ENCODE measurements around the gene LRRIQ4.

LRRIQ4 gene

DNA sequence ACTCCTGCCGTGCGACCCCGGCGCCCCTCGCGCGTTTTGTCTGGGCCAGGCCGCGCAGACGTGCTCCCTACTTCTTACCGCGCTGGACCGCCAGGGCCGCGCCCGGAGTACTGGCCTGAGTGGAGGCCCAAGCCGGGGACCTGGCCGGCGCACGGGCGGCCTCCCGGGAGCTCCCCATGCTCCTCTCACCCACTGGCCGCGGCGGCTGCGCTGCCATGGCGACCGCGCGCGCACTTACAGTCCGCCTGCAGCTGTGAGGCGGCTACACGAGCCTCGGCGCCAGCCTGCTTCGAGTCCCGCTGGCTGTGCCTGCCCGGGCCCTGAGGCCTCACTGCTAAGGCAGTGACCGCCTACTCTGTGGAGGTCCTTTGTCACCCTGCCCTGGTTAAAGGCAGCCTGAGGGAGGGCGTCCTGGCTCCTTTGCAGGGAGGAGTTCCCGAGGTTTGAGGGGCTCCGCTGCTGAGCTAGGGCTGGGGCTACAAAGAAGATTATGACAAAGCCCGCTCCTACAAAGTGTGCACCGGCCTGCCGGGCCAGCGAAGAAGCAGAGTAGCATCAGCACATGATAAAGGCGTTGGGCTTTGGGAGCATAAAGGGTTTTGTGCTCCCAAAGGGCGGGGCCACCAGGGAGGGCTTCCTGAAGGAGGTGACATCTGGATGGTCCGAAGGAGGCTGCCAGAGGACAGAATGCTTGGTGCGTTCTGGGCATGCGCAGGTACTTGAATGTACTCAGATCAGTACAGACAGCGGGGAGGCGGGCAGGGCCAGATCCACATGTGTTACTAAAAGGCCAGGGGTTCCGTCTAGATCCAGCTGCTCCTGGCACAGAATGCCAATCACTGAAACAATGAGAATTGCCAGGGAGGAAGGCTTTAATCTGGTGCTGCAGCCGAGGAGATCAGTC, at the start of gene LRRIQ4, which contains the start of gene LRRC34:
Gene LRRIQ4, plus strand, starts transcription at position 539 of the 904 bp plus-strand sequence. CDS start 9,052 bp downstream, outside the sequence.
Gene LRRC34, minus strand, starts transcription at position 573 of the 904 bp plus-strand sequence. Its CDS starts 356 bp downstream, at position 217.
- peak within 1 kb of the TSS; percentile 47 for H3K4me3 ChIP-seq (ENCODE audit: low read depth, low read length)
- TF ChIP-seq POLR2A (IDR thresholded peaks at IDR 0.05; ENCODE audit: extremely low read depth, insufficient read length) (peak; percentile 16), CTCF (IDR thresholded peaks at IDR 0.05; ENCODE audit: low read depth, low read length) (no peak)
- TF ChIP-seq, protein P1, sequence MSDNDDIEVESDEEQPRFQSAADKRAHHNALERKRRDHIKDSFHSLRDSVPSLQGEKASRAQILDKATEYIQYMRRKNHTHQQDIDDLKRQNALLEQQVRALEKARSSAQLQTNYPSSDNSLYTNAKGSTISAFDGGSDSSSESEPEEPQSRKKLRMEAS (IDR thresholded peaks at IDR 0.05; ENCODE audit: low read depth, low read length): peak; percentile 32; the same call in 1 of the 2 replicates
- DNase-seq (ENCODE audit: low read depth): peak; percentile 83

DNA sequence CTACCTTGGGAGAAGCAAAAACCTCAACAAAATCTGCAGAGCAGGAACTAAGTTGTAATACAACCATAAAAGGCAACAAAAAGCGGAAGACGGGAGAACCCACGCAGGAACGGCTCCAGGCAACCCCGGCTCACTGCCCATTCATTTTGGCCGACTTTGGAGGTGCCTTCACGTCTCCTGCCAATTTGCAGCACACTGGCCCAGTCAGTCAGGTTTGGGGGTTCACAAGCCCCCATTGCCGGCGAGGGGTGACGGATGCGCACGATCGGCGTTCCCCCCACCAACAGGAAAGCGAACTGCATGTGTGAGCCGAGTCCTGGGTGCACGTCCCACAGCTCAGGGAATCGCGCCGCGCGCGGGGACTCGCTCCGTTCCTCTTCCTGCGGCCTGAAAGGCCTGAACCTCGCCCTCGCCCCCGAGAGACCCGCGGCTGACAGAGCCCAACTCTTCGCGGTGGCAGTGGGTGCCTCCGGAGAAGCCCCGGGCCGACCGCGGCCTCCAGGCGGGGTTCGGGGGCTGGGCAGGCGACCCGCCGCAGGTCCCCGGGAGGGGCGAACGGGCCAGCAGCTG, 48.3 kb upstream of the LRRIQ4 start:
- DNase-seq (ENCODE audit: low read depth): peak; percentile 77
- peak overlapping the region; percentile 66 for H3K4me3 ChIP-seq (ENCODE audit: low read depth, low read length)
- TF ChIP-seq POLR2A (IDR thresholded peaks at IDR 0.05; ENCODE audit: extremely low read depth, insufficient read length) (peak; percentile 36), MYC (IDR thresholded peaks at IDR 0.05; ENCODE audit: low read depth, low read length) (no peak)
- TF ChIP-seq, protein P1 (IDR thresholded peaks at IDR 0.05; ENCODE audit: low read depth, low read length): no peak

DNA sequence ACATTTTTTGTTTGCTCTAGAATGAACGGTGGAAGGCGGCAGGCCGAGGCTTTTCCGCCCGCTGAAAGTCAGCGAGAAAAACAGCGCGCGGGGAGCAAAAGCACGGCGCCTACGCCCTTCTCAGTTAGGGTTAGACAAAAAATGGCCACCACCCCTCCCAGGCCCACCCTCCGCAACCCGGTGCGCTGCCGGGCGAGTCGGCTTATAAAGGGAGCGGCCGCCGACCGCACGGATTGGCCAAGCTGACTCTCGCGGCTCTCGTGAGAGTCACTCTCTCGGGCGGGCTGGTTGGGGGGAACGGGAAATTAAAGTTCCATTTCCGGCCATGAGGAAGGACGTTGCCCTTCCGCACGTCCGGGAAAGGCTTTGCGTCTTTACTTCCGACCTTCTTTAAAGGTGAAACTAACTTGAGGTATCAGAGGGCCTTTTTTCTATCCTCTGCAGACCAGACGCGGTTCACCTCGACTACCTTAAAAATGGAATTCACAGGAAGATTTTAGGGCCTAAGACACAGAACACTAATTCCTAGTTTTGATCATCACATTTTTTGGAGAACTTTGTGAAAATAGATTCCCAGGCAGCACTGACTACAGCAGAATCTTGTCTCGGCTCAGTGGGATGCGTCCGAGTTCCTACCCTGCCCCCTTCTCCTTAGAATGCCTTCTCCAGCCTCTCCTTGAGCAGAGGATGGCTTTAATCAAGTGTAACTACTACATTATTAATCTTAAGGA, 47.6 kb upstream of the LRRIQ4 start, which contains the start of gene TERC:
Gene TERC, minus strand, starts transcription at position 179 of the 731 bp plus-strand sequence.
- peak; percentile 83 for DNase-seq (ENCODE audit: low read depth)
- TF ChIP-seq MYC (IDR thresholded peaks at IDR 0.05; ENCODE audit: low read depth, low read length): peak; percentile 32; the same call in 1 of the 2 replicates
- TF ChIP-seq POLR2A (IDR thresholded peaks at IDR 0.05; ENCODE audit: extremely low read depth, insufficient read length): peak; percentile 70
- TF ChIP-seq, protein P1 (IDR thresholded peaks at IDR 0.05; ENCODE audit: low read depth, low read length): peak; percentile 10; the same call in 1 of the 2 replicates
- no peak for TF ChIP-seq CTCF (IDR thresholded peaks at IDR 0.05; ENCODE audit: low read depth, low read length)
- H3K4me3 ChIP-seq (ENCODE audit: low read depth, low read length): peak within 1 kb of the TSS; percentile 66

GRCh38 chr3:169769287-169770181, 43.1 kb upstream of the LRRIQ4 start, which contains the start of gene ACTRT3:
TSS of gene ACTRT3 (minus strand) at chr3:169769561. CDS start at chr3:169769520, 41 bp downstream.
- H3K4me3 ChIP-seq (ENCODE audit: low read depth, low read length): no peak within 1 kb of the TSS
- peak; percentile 11 for DNase-seq (ENCODE audit: low read depth)
- TF ChIP-seq MYC (IDR thresholded peaks at IDR 0.05; ENCODE audit: low read depth, low read length): no peak
- no peak for TF ChIP-seq POLR2A (IDR thresholded peaks at IDR 0.05; ENCODE audit: extremely low read depth, insufficient read length)
- no peak for TF ChIP-seq CTCF (IDR thresholded peaks at IDR 0.05; ENCODE audit: low read depth, low read length)
- TF ChIP-seq, protein P1 (IDR thresholded peaks at IDR 0.05; ENCODE audit: low read depth, low read length): no peak

GRCh38 chr3:169771497-169772304, 41.0 kb upstream of the LRRIQ4 start:
- peak; percentile 91 for DNase-seq (ENCODE audit: low read depth)
- H3K4me3 ChIP-seq (ENCODE audit: low read depth, low read length): peak overlapping the region; percentile 96
- TF ChIP-seq, protein P1 (IDR thresholded peaks at IDR 0.05; ENCODE audit: low read depth, low read length): no peak
- TF ChIP-seq POLR2A (IDR thresholded peaks at IDR 0.05; ENCODE audit: extremely low read depth, insufficient read length) (no peak), CTCF (IDR thresholded peaks at IDR 0.05; ENCODE audit: low read depth, low read length) (no peak), MYC (IDR thresholded peaks at IDR 0.05; ENCODE audit: low read depth, low read length) (no peak)
